Dedifferentiated amniotic fluid mesenchymal stem cell (primary cell): ENCODE results near the gene EIF3F.
A peak's percentile ranks its signal among the peaks of the same experiment; 100 is the strongest.

ENCODE experiments used
- DNase-seq: peaks from one replicate; pipeline ENCODE4 v3.0.0-alpha.2; 2016; ENCODE audit errors: extremely low spot score

EIF3F gene

DNA sequence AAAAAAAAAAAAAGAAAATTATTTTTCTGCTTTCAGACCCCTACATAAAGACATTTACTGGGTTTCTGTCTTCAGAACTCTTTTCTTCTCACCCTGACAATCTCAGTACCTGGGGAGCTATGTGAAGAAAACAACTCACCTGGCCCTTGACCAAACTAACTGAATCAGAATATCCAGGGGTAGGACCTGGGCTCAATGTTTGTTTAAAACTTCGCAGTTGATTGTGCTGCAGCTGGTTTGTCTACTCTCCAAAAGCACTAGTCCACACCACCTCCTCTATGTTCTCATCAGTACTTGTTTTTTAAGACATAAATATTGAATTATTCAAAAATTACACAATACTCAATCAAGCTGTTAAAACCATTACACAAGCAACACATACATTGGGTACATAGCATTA lies 34.8 kb downstream of the EIF3F start:
- no peak for DNase-seq

DNA sequence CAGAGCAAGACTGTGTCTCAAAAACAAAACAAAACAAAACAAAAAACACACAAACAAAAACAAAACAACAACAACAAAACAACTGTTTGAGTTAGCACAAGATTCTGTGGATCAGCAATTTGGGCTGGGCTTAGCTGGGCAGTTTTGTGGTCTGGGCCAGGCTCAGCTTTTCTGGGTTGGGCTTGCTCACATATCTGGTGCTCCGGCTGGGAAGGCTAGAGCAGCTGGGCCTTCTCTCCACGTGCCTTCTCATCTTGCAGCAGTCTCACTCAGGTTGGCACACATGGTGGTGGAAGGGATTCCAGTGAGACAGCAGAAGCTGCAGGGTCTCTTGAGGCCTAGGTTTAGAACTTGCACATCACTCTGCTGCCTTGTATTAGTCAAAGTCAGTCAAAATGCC lies 35.7 kb downstream of the EIF3F start:
- DNase-seq, result no peak

DNA sequence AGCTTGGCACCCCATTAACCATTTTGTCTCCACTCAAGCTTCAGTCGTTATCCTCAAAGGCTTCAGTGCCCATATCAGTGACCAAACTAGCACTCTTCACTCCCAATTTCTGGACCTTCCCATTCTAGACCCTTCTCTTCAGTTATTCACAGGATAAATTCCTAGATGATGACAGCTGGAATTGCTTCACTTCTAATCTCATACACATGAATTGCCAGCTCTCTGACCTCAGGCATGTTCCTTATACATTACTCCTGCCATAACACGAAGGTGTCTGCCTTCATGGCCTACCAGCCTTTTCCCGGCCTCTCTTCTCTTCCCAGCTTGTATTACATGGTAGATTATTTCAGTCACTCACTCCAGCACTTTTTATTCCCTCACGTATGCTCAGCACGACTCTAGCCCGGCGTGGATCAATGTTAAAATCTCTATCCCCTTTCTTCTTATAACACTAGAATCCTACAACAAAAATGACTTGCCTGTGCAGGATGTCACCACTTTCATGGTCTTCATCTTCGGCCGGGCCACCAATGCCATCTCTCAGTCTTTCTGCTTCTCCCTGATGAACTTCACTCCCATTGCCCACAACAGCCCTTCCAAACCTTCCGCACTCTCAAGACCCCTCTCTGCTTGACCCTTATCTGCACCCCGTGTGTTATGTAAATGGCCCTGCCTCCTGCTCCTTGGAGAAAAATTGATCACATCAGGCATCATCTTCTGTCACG lies 36.9 kb downstream of the EIF3F start:
- DNase-seq, result no peak

DNA sequence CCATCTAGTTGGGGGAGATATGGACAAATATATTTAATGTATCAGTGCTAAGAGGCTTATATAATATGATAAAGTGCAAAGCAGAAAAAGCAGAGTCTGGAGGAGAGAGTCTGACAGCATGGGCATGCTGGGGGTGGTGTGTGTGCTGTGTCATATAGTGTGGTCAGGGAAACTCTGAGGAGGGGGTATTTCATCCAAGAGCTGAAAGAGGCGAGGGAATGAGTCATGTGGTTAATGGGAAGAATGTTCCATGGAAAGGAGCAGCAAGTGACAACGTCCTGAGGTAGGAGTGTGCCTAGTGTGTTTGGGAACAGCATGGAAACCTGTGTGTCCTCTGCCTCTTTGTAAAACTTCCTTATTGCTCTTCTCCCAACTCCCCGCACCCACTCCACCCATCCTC lies 38.0 kb downstream of the EIF3F start:
- no peak for DNase-seq

DNA sequence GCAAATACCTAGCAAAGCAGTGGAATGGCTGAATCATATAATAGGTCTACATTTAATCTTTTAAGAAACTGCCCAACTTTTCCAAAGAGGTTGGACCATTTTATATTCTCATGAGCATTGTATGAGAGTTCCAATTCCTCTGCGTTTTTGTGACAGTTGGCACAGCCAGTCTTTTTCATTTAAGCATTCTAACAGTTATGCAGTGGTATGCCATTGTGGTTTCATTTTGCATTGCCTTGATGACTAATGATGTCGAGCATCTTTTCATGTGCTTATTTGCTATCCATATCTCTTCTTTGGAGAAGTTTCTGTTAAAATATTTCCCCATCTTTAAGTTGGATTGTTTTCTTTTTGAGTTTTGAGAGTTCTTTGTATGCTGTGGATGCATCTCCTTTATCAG lies 38.7 kb downstream of the EIF3F start:
- peak; percentile 76 for DNase-seq

DNA sequence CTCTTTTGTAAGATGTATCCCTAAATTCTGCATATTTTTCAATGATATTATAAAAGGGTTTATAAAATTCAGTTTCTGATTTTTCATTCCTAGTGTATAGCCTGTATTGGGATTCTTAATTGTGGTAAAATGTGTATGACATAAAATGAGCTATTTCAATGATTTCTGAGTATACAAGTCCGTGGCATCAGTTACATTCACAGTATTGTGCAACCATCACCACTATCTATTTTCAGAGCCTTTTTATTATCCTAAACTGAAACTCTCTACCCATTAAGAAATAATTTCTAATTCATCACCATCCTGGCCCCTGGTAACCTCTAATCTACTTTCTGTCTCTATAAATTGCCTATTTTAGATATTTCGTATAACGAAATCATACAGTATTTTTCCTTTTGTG lies 39.8 kb downstream of the EIF3F start:
- DNase-seq, result no peak

DNA sequence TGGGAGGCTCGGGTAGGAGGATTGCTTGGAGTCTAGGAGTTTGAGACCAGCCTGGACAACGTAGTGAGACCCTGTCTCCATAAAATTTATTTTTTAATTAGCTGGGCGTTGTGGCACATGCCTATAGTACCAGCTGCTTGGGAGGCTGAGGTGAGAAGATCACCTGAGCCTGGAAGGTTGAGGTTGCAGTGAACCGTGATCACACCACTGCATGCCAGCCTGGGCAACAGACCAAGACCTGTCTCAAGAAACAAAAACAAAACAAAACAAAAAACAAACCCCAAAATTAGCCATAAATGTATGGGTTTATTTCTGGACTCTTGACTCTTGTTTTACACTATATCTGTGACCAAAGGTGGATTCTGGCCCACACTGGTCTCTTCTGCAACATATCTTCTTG lies 41.6 kb downstream of the EIF3F start:
- DNase-seq, result no peak

DNA sequence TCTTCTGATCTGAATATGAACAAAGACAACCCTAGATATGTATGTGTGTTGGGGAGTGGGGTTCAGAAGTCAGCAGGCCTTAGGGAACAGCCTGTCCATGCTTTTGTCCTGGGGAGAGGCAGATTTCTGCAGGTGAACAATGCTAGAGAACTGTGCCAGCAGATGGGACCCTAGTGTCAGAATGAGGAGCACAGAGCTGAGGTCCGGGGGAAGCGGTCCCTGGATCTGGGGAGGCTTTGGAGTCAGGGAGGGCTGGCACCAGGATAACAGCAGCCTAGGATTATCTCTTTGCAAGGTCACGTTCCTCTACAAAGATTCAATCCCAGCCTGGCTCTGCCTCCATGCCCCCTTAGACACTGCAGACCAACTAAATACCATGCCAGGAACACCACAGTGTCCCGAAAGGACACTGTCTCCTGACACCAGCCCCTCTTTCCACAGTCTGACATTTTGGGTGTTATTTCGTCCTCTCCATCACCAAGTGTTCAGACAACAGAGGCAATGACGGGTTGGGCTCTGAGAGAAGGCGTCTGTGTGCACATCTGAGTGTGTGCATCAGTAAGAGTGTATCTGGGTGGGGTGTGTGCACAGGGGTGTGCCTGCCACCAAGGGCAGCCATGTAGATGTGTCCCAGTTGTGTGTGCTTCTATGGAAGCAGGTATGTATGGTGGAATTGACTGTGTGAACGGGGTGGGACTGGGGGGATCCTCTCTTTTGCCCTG lies 43.5 kb downstream of the EIF3F start:
- DNase-seq, result no peak

DNA sequence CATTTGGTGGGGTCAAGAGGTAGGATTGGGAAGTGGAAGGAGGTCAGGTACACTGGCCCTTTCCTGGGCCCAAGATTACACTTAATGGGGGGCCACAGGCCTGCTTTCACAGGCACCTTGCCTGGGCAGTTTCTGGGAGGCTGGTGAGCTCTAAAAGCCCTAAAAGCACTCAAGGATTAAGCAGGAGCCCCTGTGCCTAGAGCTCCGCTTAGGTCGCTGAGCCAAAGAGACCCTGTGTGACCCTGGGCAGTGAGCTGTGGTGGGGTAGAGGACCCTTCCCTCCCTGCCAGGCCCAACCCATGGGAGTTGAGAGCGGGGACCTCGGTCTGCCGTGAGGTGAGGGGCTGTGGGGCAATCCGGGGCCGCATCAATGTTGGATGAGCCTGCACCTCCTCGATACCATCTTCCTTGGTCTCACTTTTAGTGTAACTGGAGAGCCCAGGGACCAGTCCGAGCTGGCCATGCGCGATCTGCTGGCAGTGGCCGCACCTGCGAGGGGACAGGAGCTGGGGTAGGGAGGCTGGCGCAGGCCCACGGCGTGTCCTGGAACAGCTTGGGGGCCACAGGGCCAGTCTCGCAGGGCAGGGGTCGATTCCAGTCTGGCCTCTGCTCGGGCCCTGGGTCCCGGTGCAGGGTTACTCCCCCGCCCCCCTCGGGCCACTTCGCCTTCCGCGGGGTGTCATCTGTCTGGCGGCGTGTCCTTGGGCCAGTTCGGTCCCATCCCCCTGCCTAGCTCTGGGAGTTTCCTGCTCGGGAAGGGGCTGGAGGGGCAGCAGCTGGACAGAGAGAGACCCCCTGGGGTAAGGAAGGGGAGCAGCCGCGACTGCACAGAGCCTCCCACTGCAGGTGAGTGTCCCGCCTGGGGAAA lies 44.3 kb downstream of the EIF3F start:
- no peak for DNase-seq

DNA sequence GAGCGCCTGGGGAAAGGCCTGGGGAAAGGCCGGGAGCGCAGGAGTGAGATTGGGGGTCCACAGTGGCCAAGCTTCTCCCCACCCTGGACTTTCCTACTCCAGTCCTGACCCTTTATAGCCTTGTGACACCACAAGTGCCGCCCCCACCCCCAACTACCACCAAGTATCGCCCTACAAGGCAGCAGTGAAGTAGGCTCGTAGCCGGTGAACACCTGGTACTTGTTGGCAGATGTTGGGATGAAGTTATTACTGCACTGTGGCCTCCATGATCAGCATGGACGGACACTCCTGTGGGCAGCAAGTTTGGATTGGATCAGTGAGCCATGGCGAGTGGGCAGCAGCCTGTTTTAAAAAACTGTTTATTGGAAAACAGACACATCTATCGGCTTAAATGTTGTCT lies 45.0 kb downstream of the EIF3F start:
- DNase-seq, result no peak

DNA sequence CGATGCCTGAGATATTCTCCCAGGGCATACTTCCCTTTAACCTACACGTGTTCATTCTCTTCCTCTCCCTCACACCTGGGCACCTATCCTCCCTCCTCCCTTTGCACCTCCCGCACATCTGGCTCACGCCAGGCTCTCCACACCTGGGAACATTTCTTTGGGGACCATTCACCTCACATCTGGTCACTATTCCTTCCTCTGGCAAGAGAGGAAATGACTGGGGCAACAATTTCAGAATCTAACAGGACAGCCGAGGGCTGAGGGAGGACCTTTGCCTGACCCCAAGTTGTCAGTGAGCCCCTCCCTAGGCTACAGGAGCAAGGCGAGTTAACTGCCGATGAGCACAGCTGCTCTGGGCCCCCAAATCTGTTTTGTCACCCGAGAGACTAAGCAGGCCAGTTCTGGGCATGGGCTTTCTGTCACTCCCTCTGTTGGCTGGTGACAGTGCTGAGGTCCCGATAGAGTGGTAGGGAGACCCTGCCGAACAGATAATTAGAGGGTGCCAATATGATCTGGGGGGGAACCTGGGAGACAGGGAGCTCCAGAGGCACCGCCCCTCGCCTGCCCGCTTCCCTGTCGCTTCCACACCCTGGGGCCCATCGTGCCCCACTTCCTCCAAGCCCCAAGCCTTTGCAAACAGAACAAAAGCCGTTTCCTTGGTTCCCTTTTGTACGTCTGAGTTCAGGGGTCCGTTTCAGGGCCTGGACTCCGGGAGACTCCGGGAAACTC lies 45.6 kb downstream of the EIF3F start:
- DNase-seq, result no peak

DNA sequence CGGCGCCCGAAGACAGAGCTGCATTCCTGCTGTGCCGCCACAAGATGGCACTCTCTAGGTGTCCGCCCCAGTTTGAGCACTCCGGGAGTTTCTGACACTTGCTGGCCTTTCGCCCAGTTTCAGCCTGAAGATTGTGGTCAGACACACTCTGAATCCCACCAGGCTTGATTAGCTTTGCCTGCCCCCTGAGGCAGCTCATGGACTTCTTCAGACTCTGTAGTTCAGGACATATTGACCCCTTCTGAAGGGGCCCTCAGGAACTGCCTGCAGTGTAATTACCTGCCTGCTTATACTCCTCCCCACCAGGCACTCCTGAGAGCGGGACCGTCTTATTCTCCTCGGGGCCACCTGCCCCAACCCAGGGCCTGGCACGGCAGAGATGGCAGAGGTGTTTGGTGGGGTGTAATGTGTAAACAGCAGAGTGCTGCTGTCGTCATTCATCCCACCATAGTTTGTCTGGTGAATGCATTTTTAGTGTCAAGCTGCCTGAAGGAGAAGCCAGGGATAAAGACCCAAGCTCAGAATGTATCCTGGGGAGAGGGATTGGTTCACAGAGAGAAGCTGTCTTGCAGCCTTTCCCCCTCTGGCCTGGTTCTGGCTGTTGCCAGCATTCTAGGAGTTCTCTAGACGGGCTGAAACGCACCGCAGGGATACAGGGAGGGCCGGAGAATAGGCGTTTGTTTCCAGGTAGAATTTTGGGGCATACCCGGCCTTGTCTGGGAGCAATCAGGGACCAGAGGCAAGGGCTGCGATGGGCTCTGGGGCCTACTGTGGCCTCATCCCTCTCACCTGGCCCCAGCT lies 46.4 kb downstream of the EIF3F start:
- DNase-seq, result peak; percentile 73

DNA sequence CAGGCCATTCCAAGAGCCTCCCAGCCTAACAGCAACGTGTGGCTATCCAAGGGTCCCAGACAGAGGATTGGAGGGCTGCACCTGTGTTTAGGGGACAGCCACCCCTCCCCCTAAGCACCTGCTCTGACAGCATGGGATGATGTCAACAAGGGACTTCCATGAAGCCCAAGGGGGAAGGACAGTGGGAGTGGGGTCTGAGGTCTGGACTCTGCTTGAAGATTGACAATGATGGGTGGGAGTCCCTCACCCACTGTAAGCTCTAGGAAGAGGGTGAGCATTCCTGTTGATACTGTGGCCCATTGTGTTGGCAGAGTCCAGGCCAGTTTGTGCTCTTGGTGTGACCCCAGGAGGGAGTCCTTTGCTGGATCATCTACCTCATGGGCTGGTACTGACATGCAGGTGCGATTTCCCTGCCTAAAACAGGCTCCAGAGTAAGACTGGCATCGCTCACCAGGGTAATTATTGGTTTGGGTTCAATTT lies 47.0 kb downstream of the EIF3F start:
- DNase-seq, result no peak

DNA sequence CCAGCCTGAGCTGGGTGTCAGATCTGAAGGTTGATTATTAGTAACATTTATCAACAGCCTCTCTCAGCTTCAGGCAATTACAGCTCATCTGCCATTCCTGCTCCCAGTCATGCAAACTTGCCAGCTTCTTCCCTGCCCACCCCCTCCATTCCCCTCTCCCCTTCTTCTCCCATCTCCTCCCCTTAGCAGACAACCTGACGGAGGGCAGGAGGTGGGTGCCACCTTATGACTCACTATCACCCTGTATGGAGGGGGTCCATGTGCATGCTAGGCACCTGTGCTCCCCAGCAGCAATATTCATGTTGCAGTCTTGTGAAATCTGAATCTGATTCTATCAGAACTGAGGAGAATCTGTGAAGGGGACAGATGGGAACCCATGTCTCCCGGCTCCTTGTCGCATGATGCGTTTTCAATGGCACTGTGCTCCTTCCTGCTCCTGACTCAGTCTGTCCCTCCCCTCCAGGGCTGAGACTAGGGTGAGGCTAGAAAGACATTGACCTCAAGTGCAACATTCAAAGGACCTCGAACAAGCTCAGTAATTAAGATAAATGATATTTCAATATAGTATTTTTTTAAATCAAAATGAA lies 47.6 kb downstream of the EIF3F start:
- DNase-seq, result no peak

DNA sequence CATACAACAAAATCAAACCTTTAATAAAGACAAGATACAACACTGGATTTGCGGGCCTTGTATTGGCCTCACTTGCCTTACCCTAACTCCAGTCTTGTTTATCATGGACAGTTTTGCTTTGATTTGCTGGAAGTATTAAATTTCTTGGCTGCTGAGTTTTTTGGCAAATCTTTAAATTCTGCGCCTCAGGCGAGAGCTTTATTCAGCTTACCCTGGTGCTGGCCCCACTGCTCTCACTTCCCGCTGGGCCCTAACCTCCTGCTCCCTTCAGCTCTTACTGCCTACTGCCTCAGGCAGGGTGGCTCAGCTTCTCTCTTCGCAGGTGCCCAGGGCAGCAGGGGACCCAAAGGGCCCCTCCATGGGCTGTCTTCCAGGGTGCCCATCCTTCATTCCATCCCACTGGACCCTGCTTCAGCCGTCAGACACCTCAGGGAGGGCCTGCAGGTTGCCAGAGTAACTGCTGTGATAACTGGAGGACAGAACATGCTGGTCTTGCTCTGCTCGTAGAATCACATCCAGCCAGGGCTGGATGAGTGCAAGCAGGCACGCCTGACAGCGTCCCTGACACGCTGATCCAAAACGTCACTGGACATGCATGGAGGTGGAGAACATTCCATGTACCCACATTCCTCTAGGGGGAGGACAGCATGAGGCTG lies 48.2 kb downstream of the EIF3F start:
- no peak for DNase-seq

DNA sequence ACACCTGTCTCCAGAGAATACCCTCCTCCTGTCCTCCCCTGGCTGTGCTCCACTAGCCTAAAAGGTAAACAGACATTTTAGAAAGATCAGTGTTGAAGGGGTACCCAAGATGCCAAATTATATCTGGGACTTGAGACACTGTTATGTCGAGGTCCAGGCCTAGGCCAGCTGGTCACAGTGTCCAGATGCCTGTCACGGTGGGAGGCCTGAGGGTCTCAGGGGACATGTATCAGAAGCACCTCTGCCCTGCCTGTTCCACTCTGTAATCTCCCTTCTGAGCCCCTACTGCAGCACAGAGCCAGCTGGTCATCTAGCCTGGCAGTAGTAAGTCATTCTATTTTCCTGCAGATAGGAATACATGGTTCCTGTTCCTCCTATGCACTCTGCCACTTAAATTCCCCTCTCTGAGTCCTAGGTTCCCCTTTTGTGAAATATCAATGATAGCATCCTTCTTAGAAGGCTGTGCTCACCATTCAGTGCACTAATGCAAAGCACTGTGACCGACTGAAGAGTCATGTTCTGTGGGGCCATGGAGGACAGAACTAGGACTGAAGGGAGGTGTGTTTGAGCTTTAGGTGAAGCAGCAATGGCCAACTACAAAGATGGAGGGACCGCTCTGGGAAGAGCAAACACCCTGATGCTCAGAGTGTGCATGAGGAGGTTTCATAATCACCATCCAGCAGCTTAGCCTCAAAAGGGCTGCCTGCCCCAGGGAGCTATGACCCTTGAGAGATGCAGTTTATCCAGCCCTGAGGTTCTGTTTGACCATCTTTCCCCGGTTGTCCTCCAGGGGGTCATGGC lies 49.1 kb downstream of the EIF3F start:
- DNase-seq, result no peak

DNA sequence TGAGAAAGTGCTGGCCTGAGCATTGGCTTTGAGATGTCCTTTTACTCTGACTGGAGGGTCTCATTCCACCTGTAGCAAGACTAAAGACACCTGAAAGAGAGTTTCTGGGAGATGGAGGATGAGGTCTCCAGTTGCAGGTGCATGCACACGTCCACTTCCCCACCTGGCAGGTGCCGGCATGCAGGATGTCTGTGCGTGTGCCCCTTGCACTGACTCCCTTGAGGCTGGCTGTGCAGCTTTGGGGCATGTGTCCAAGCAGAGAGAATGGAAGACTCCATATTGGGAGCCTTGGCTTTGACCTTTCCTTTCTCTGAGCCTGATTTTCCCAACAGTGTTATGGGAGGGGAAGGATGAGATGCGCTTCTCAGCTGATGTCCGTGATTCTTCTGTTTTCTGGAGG lies 49.8 kb downstream of the EIF3F start:
- DNase-seq, result no peak

DNA sequence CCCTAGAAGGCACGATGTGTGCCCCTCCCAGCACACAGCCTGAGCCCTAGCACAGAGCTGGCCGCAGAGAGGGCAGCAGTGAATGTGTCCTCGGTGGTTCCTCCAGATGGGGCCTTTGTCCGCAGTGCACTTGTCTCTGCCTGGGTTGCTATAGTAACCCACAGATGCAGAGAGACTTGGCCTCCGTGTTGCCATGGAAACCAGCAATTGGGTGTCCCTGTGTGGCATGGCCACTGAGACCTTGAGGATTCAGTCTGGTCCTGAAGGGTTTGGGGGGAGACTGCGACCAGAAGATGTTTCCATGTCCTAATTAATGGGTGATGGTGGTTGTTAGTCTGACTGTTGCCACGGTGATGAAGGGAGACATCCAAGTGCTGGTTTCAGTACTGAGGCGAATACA lies 51.3 kb downstream of the EIF3F start:
- no peak for DNase-seq

DNA sequence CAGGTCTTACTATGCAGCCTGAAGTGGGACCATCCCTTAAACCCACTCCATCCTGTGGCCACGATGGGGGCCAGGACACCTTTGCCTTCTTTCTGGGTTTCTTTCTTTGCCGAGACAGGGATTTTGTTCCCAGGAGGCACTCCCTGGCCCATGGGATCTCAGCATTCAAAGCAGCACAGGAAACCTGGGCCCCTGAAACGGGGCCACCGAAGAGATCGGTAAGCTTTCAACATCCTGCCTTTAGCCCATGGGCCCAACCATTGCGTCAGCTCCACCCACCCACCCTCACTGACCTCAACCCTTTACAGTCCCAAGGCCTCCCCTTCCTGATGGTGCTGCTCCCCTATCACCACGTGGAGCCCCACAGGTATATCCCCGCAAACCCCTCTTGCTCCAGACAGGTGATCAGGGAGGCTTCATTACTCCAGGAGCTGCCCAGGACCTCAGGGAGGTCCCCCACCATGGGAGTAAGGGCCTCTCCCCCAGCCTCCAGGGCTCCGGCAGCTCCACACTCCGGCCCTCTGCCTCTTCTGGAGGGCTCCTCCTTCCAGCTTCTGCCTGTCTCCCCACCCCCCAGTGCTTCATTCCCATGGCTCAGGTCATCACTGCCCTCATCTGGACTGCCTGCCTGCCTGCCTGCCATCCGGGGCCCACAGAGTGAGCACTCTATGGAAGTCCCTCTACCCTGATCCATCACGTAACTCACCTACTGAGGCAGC lies 51.8 kb downstream of the EIF3F start:
- no peak for DNase-seq
